K562 (cell line): ENCODE measurements around the gene XRCC5. TPM values are rescaled to one million over a fixed set of nuclear protein-coding genes. Genes with fewer than 3 reads are reported as not detected.

ENCODE experiments used
- ATAC-seq: fragments of 200-7000 bp; cut with Tn5 transposase; 3 replicates; pipeline ENCODE4 v1.9.1; 2020; ENCODE audit warnings: moderate library complexity
- BruUV-seq: library from RNA; stranded (reverse); fragments of 400-500 nt; replicated peaks from 2 replicates; lab custom pipeline; 2021; lab: Mats Ljungman, UMichigan
- CTCF ChIA-PET: fragments of 300-600 bp; formaldehyde crosslinking; extraction: SDS; loops from one replicate; lab custom pipeline; 2021; ENCODE audit warnings: low intra/inter-chr PET ratio; lab: Yijun Ruan, JAX
- POLR2A ChIA-PET: fragments of 300-600, 350-650 bp; sonication (Branson Sonifier 250); formaldehyde crosslinking; extraction: SDS; loops from one replicate; lab custom pipeline; 2021; ENCODE audit warnings: antibody characterized with exemption, inconsistent platforms; lab: Yijun Ruan, JAX
- DNase-seq, 4 experiments: peaks; one replicate each; pipeline versions ENCODE4 v3.0.0 to v3.0.0-alpha.2; 2011 to 2018; ENCODE audit warnings: low spot score in 3 of 4, mixed read lengths in 3 of 4; ENCODE audit errors: extremely low read depth in 1 of 4
- FAIRE-seq: peaks from 2 replicates; lab custom pipeline; 2011; peaks lifted over from hg19 to GRCh38; lab: Jason Lieb, UNC
- H2AFZ ChIP-seq: 2 replicates; pipeline ENCODE4 v1.6.0; 2011; ENCODE audit warnings: low read depth, low read length, control low read depth, inconsistent platforms
- H3K27ac ChIP-seq: fragments of 200-600 bp; 3 replicates; pipeline ENCODE4 v1.8.0; 2011; ENCODE audit warnings: low read depth, mild to moderate bottlenecking, control low read depth, inconsistent platforms, low read length, moderate library complexity, mixed read lengths; ENCODE audit errors: extremely low read depth
- H3K27me3 ChIP-seq, 2 experiments: fragments of 300-600 bp in 1 of 2; 2 replicates in 1 of 2; 3 replicates in 1 of 2; pipeline versions ENCODE4 v1.6.0 to v1.8.0; 2011; ENCODE audit warnings: inconsistent platforms in 2 of 2, low read length in 2 of 2, mild to moderate bottlenecking in 1 of 2, mixed read lengths in 1 of 2, moderate library complexity in 1 of 2; ENCODE audit not compliant: control insufficient read depth in 2 of 2, insufficient read depth in 2 of 2
- H3K36me3 ChIP-seq: fragments of 300-600 bp; 3 replicates; pipeline ENCODE4 v1.8.0; 2011; ENCODE audit warnings: mild to moderate bottlenecking, low read length, inconsistent platforms; ENCODE audit not compliant: control insufficient read depth, insufficient read depth
- H3K4me1 ChIP-seq, 2 experiments: fragments of 200-600 bp in 1 of 2; replicated peaks in 1 of 2; 2 replicates in 1 of 2; 3 replicates in 1 of 2; pipeline versions ENCODE4 v1.5.1 to v1.8.0; 2011; ENCODE audit warnings: inconsistent platforms in 2 of 2, low read length in 2 of 2, mild to moderate bottlenecking in 1 of 2, mixed read lengths in 1 of 2, moderate library complexity in 1 of 2; ENCODE audit not compliant: control insufficient read depth in 2 of 2, insufficient read depth in 2 of 2
- H3K4me2 ChIP-seq: 2 replicates; pipeline ENCODE4 v1.6.1; 2011; ENCODE audit warnings: low read length, control low read depth, inconsistent platforms, mixed read lengths; ENCODE audit not compliant: insufficient read depth
- H3K4me3 ChIP-seq: fragments of 200-600 bp; sonication (generic), shearing (Covaris generic); 2 replicates; pipeline ENCODE4 v1.5.1; 2016; ENCODE audit warnings: control low read depth, inconsistent platforms
- H3K79me2 ChIP-seq: fragments of 200-600 bp; 3 replicates; pipeline ENCODE4 v1.8.0; 2011; ENCODE audit warnings: low read length, inconsistent platforms; ENCODE audit not compliant: control insufficient read depth, insufficient read depth
- H3K9ac ChIP-seq, 2 experiments: 2 replicates each; pipeline versions ENCODE4 v1.6.0 to v1.6.1; 2011; ENCODE audit warnings: low read depth in 2 of 2, low read length in 2 of 2, control low read depth in 1 of 2, inconsistent platforms in 1 of 2, mild to moderate bottlenecking in 1 of 2, mixed read lengths in 1 of 2; ENCODE audit not compliant: insufficient read depth in 1 of 2
- H3K9me1 ChIP-seq: one replicate; pipeline ENCODE4 v1.6.0; 2011; ENCODE audit warnings: inconsistent platforms, mild to moderate bottlenecking, low read length, moderate library complexity; ENCODE audit not compliant: control insufficient read depth, insufficient read depth
- H3K9me3 ChIP-seq: replicated peaks from 2 replicates; pipeline ENCODE4 v1.5.1; 2011; ENCODE audit warnings: low read depth, low read length, inconsistent platforms; ENCODE audit not compliant: control insufficient read depth, insufficient read depth
- H4K20me1 ChIP-seq: replicated peaks from 2 replicates; pipeline ENCODE4 v1.6.1; 2011; ENCODE audit warnings: low read length, inconsistent platforms, mixed read lengths; ENCODE audit not compliant: control insufficient read depth, insufficient read depth
- C11orf30 ChIP-seq: fragments of 450-650 bp; IDR thresholded peaks from 2 replicates; pipeline ENCODE4 v1.6.1; 2016; ENCODE audit warnings: low read depth, mild to moderate bottlenecking
- HLTF ChIP-seq: fragments of 450-650 bp; IDR thresholded peaks from 2 replicates; pipeline ENCODE4 v1.6.1; 2016
- MAFG ChIP-seq: fragments of 450-650 bp; conservative IDR thresholded peaks from 2 replicates; pipeline ENCODE4 v1.6.1; 2016; ENCODE audit warnings: missing genetic modification characterization, missing compliant biosample characterization
- NFE2 ChIP-seq: IDR thresholded peaks from 2 replicates; pipeline ENCODE4 v1.6.1; 2014; ENCODE audit warnings: antibody characterized with exemption, low read depth
- YY1 ChIP-seq, 3 experiments: IDR thresholded peaks; 2 replicates each; pipeline ENCODE4 v1.6.1; 2011; ENCODE audit warnings: low read length in 2 of 3, mild to moderate bottlenecking in 2 of 3, moderate library complexity in 2 of 3, borderline replicate concordance in 1 of 3, control low read depth in 1 of 3, low read depth in 1 of 3; ENCODE audit not compliant: insufficient read depth in 3 of 3, insufficient replicate concordance in 2 of 3, control insufficient read depth in 1 of 3, insufficient read length in 1 of 3; ENCODE audit errors: extremely low read depth in 1 of 3
- WGBS: fragments of 100-300 bp; shearing (Covaris generic); methylation state at CpG from one replicate; pipeline ENCODE4 v1.1.6; 2016; ENCODE audit warnings: low coverage, mixed read lengths; ENCODE audit not compliant: insufficient coverage; ENCODE audit errors: missing lambda C conversion rate; 5-methylcytosine and 5-hydroxymethylcytosine counted together
- in situ Hi-C: fragments of 300-500 bp; cut with MboI; formaldehyde crosslinking; loops from 4 replicates; pipeline ENCODE4 v1.15.0; 2018; ENCODE audit warnings: inconsistent platforms, mixed read lengths
- intact Hi-C: fragments of 100-400 bp; cut with micrococcal nuclease; formaldehyde crosslinking; loops from 2 replicates; pipeline ENCODE4 v1.14.2; 2022
- polyA plus RNA-seq, 8 experiments: library from polyadenylated mRNA; depleted of rRNA in 4 of 8; stranded (reverse) in 5 of 8; unstranded in 3 of 8; fragments of >200 nt; fragmentation: Nextera tagmentation in 2 of 8; fragmentation: Illumina TruSeq in 1 of 8; extraction: Ambion mirVana in 2 of 8; extraction: Trizol in 1 of 8; gene quantifications; 2 replicates each; pipeline versions ENCODE4 v1.2.1 to v1.2.3, GENCODE V29; 2011 to 2014; ENCODE audit warnings: inconsistent platforms in 1 of 8, missing spikeins in 1 of 8
- total RNA-seq, 7 experiments: library from RNA; depleted of rRNA in 6 of 7; stranded (reverse); fragments of >200 nt in 6 of 7; fragmentation: Illumina TruSeq in 2 of 7; extraction: Trizol in 2 of 7; gene quantifications; 2 replicates each; pipeline versions ENCODE4 v1.2.1 to v1.2.3, GENCODE V29; 2011 to 2021; ENCODE audit warnings: low replicate concordance in 1 of 7
- TF ChIP-seq, protein P1 (sequence below): sonication (generic); formaldehyde crosslinking; IDR thresholded peaks from 2 replicates; pipeline ENCODE4 v1.8.0; 2023; ENCODE audit warnings: mild to moderate bottlenecking, missing genetic modification reagents

The XRCC5 gene
- total and polyA plus RNA-seq, 9 of the 15 experiments (the other 6 are each of a cell fraction or from before 2014, with no cell fraction given) = 168 to 551 (median 297) TPM

- ATAC-seq = no peak
- H3K36me3 ChIP-seq = peaks cover 99% of the 10 kb centered on the region
- no peak for DNase-seq
- CTCF ChIA-PET = no interaction called here
- no peak overlapping the region for H3K4me3 ChIP-seq
- no peak for FAIRE-seq
- in situ Hi-C loops = no loop called here
- no peaks in the 10 kb centered on the region for H4K20me1 ChIP-seq
- no peak overlapping the region for H3K9ac ChIP-seq
- WGBS = 66% methylated on average over 3 of the region's 3 CpGs
- no peaks in the 10 kb centered on the region for H3K4me1 ChIP-seq
- no peaks in the 10 kb centered on the region for H3K9me1 ChIP-seq
- no peaks in the 10 kb centered on the region for H3K27me3 ChIP-seq
- BruUV-seq = no TSS peak
- peak; percentile 48; the same call in 1 of the 2 replicates for TF ChIP-seq MAFG (tag)
- TF ChIP-seq, protein P1, sequence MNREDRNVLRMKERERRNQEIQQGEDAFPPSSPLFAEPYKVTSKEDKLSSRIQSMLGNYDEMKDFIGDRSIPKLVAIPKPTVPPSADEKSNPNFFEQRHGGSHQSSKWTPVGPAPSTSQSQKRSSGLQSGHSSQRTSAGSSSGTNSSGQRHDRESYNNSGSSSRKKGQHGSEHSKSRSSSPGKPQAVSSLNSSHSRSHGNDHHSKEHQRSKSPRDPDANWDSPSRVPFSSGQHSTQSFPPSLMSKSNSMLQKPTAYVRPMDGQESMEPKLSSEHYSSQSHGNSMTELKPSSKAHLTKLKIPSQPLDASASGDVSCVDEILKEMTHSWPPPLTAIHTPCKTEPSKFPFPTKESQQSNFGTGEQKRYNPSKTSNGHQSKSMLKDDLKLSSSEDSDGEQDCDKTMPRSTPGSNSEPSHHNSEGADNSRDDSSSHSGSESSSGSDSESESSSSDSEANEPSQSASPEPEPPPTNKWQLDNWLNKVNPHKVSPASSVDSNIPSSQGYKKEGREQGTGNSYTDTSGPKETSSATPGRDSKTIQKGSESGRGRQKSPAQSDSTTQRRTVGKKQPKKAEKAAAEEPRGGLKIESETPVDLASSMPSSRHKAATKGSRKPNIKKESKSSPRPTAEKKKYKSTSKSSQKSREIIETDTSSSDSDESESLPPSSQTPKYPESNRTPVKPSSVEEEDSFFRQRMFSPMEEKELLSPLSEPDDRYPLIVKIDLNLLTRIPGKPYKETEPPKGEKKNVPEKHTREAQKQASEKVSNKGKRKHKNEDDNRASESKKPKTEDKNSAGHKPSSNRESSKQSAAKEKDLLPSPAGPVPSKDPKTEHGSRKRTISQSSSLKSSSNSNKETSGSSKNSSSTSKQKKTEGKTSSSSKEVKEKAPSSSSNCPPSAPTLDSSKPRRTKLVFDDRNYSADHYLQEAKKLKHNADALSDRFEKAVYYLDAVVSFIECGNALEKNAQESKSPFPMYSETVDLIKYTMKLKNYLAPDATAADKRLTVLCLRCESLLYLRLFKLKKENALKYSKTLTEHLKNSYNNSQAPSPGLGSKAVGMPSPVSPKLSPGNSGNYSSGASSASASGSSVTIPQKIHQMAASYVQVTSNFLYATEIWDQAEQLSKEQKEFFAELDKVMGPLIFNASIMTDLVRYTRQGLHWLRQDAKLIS = no peak
- no peak for TF ChIP-seq HLTF
- TF ChIP-seq C11orf30 = 0 out of 2 replicates have a peak, but pooled peaks have one; percentile 11
- TF ChIP-seq NFE2 = peak; percentile 52
- TF ChIP-seq YY1 (IDR thresholded peaks at IDR 0.05; ENCODE audit: borderline replicate concordance in 1 of 3, control insufficient read depth in 1 of 3, extremely low read depth in 1 of 3, insufficient read depth in 3 of 3, insufficient read length in 1 of 3, insufficient replicate concordance in 2 of 3, low read depth in 1 of 3, low read length in 2 of 3) = peak in 1 of 3 experiments; percentile 17
- TF ChIP-seq, all 486 proteins: peak for 4
- Histone ChIP-seq H2AFZ (no peak overlapping the region), H3K27ac (0 out of 3 replicates have a peak overlapping the region, but pooled peaks have one; percentile 30), H3K4me2 (no peak overlapping the region), H3K79me2 (peaks cover 51% of the 10 kb centered on the region), H3K9me3 (no peaks in the 10 kb centered on the region)
- intact Hi-C loops = no loop called here
- POLR2A ChIA-PET = no interaction called here
Observed at GRCh38 chr2:216121255-216121654, 12.1 kb downstream of the XRCC5 start.
